Peyer's patch (tissue), 4 donors: ENCODE measurements around the gene PLCL1.

Experiments
- POLR2A ChIP-seq, 2 donors: fragments of 450-650 bp; IDR thresholded peaks; one replicate each; pipeline ENCODE4 v1.5.1; 2017; ENCODE audit warnings: antibody characterized with exemption in 2 of 2, mild to moderate bottlenecking in 2 of 2, moderate library complexity in 2 of 2
- TF ChIP-seq, protein P1 (sequence below), 6 experiments: fragments of 450-650 bp in 4 of 6; fragments of 200-600 bp in 2 of 6; sonication (generic) in 1 of 6; IDR thresholded peaks; one replicate each; pipeline ENCODE4 v1.5.1; 2017 to 2019; ENCODE audit warnings: antibody characterized with exemption in 6 of 6, mild to moderate bottlenecking in 3 of 6, moderate library complexity in 1 of 6

DNA sequence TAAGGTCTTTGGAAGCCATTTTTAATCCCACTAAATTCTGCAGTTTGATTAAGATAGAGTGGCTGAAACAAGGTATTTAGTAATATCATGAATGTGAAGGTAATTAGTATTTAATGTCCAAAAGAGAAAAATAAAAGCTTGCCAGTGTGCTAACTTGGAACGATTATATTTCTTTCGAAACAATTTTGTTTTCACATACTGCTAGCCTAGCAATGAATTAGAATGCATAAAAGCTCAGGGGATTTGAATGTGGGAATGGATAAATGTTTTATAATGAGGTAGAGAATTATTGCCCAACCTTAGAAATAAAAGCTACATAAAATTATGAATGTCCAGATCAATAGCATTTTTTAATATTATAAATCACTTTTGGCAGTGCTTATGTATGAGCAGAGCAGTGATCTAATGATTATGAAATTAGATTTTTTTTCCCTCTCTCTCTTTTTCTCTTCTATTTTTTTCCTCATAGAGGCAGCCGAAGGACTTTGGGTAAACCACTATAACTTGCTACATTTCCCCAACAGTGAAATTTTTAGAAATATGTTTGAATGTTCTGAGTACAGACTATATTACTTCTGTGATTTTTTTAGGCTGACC, 75.5 kb downstream of the PLCL1 start:
- TF ChIP-seq, protein P1, sequence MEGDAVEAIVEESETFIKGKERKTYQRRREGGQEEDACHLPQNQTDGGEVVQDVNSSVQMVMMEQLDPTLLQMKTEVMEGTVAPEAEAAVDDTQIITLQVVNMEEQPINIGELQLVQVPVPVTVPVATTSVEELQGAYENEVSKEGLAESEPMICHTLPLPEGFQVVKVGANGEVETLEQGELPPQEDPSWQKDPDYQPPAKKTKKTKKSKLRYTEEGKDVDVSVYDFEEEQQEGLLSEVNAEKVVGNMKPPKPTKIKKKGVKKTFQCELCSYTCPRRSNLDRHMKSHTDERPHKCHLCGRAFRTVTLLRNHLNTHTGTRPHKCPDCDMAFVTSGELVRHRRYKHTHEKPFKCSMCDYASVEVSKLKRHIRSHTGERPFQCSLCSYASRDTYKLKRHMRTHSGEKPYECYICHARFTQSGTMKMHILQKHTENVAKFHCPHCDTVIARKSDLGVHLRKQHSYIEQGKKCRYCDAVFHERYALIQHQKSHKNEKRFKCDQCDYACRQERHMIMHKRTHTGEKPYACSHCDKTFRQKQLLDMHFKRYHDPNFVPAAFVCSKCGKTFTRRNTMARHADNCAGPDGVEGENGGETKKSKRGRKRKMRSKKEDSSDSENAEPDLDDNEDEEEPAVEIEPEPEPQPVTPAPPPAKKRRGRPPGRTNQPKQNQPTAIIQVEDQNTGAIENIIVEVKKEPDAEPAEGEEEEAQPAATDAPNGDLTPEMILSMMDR (IDR thresholded peaks at IDR 0.05): no peak
- no peak for TF ChIP-seq POLR2A (IDR thresholded peaks at IDR 0.05)
